Measurements from ENCODE around the gene MRPL24. TPM values are rescaled to one million over a fixed set of nuclear protein-coding genes. Genes with fewer than 3 reads are reported as not detected.

MRPL24 gene
- total RNA-seq, 2 experiments from 2014 or later: 55.3 to 56.6 TPM

- Histone ChIP-seq H3K4me2 (ENCODE audit: low read length) (no peak overlapping the region), H3K4me1 (ENCODE audit: insufficient read depth, low read length, poor library complexity, severe bottlenecking) (peaks cover 53% of the 10 kb centered on the region), H2AFZ (ENCODE audit: low read length) (no peak overlapping the region), H3K9me3 (ENCODE audit: low read length) (no peaks in the 10 kb centered on the region), H3K27ac (ENCODE audit: low read depth, low read length, poor library complexity, severe bottlenecking) (no peak overlapping the region), H3K9me2 (ENCODE audit: insufficient read depth, low read length) (no peaks in the 10 kb centered on the region), H3K79me2 (ENCODE audit: insufficient read depth, low read depth, low read length) (peaks cover 55% of the 10 kb centered on the region), H3K4me3 (ENCODE audit: low read depth, low read length, poor library complexity, severe bottlenecking) (no peak overlapping the region), H3K36me3 (ENCODE audit: insufficient read depth, low read length) (peaks cover 78% of the 10 kb centered on the region), H4K20me1 (ENCODE audit: insufficient read depth, low read length) (peaks cover 9% of the 10 kb centered on the region; the same call in 1 of the 2 replicates)
- no peak for TF ChIP-seq EZH2phosphoT487 (IDR thresholded peaks at IDR 0.05; ENCODE audit: borderline replicate concordance, low read depth, low read length)
- TF ChIP-seq, protein P1, sequence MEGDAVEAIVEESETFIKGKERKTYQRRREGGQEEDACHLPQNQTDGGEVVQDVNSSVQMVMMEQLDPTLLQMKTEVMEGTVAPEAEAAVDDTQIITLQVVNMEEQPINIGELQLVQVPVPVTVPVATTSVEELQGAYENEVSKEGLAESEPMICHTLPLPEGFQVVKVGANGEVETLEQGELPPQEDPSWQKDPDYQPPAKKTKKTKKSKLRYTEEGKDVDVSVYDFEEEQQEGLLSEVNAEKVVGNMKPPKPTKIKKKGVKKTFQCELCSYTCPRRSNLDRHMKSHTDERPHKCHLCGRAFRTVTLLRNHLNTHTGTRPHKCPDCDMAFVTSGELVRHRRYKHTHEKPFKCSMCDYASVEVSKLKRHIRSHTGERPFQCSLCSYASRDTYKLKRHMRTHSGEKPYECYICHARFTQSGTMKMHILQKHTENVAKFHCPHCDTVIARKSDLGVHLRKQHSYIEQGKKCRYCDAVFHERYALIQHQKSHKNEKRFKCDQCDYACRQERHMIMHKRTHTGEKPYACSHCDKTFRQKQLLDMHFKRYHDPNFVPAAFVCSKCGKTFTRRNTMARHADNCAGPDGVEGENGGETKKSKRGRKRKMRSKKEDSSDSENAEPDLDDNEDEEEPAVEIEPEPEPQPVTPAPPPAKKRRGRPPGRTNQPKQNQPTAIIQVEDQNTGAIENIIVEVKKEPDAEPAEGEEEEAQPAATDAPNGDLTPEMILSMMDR (conservative IDR thresholded peaks at IDR 0.05; ENCODE audit: low read length): no peak
- ChIA-PET POLR2A (no interaction called here), CTCF (ENCODE audit: unreplicated experiment) (no interaction called here)
- intact Hi-C loops (cut with micrococcal nuclease; ENCODE audit: unreplicated experiment): no loop called here
- BruUV-seq (replicated peaks): no TSS peak
- DNase-seq (ENCODE audit: low spot score): no peak
These were observed 4.0 kb upstream of the MRPL24 start for GRCh38 chr1:156744786-156745419.

GRCh38 chr1:156744344-156744743 lies 3.5 kb upstream of the MRPL24 start:
- intact Hi-C loops (cut with micrococcal nuclease; ENCODE audit: unreplicated experiment): no loop called here
- peaks cover 58% of the 10 kb centered on the region for H3K4me1 ChIP-seq (ENCODE audit: insufficient read depth, low read length, poor library complexity, severe bottlenecking)
- peaks cover 75% of the 10 kb centered on the region for H3K36me3 ChIP-seq (ENCODE audit: insufficient read depth, low read length)
- no peaks in the 10 kb centered on the region for H3K9me2 ChIP-seq (ENCODE audit: insufficient read depth, low read length)
- H3K4me2 ChIP-seq (ENCODE audit: low read length): no peak overlapping the region
- H2AFZ ChIP-seq (ENCODE audit: low read length): no peak overlapping the region
- H4K20me1 ChIP-seq (ENCODE audit: insufficient read depth, low read length): peaks cover 9% of the 10 kb centered on the region; the same call in 1 of the 2 replicates
- CTCF ChIA-PET (ENCODE audit: unreplicated experiment): no interaction called here
- TF ChIP-seq, protein P1 (conservative IDR thresholded peaks at IDR 0.05; ENCODE audit: low read length): no peak
- no peak for TF ChIP-seq EZH2phosphoT487 (IDR thresholded peaks at IDR 0.05; ENCODE audit: borderline replicate concordance, low read depth, low read length)
- no peaks in the 10 kb centered on the region for H3K9me3 ChIP-seq (ENCODE audit: low read length)
- H3K27ac ChIP-seq (ENCODE audit: low read depth, low read length, poor library complexity, severe bottlenecking): no peak overlapping the region
- DNase-seq (ENCODE audit: low spot score): no peak
- POLR2A ChIA-PET: no interaction called here
- H3K4me3 ChIP-seq (ENCODE audit: low read depth, low read length, poor library complexity, severe bottlenecking): no peak overlapping the region
- peaks cover 55% of the 10 kb centered on the region for H3K79me2 ChIP-seq (ENCODE audit: insufficient read depth, low read depth, low read length)
- no TSS peak for BruUV-seq (replicated peaks)
